ENCODE results near the gene CYYR1.

CYYR1 gene

GRCh38 chr21:26423511-26423910 is 149.6 kb downstream of the CYYR1 start:
- no peak for DNase-seq

DNA sequence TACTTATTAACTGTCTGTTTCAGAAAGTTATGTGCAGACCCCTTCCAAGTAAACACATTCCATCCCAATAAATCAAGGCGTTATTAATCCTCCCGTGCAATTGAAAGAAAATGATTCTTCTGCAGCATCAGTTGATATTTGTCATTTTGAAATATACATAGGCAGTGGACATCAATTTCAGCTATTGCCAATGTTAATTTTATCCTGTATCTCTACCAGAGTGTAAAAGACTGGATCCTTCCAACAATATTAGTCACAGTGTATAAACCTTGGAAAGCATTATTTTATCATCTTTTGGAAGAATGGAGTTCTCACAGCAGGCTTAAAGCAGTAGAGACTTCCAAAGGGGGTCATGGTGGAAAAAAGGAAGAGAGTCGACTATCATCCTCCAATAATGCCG is 150.4 kb downstream of the CYYR1 start:
- no peak for DNase-seq

DNA sequence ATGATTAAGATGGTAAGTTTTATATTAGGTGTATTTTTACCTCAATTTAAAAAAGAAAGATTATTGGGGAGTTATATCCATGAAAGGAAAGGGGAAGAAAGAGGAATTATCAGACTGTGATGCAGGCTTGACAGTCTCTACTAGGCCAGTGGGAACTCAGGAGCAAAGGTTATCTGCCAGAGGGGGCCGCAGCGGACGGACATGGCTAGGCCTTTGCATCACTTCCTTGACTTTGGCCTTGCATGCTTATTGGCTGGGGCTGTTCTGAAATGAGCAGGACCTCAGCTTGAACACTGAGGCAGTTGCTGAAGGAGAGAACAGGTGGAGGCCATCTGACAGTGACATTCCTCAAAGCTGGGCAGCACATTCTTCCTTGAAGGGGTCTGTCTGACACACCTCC is 150.9 kb downstream of the CYYR1 start:
- DNase-seq: no peak

GRCh38 chr21:26421724-26422123 is 151.4 kb downstream of the CYYR1 start:
- no peak for DNase-seq

Measured in GOT3 (cell line).